Stimulated activated CD4-positive, alpha-beta T cell treated with anti-CD3 and anti-CD28 coated beads, Interleukin-12 subunit alpha, Interleukin-12 subunit beta, amount 100 ng/mL, for 48 hours (primary cell): Measurements from ENCODE around the gene RNF5.
"Not testable (repeated sequence)": the region's sequence is repeated elsewhere in the genome, so short reads cannot be mapped to it uniquely, and the experiment has no call there.

Experiments
- DNase-seq, 3 donors: peaks; one replicate each; pipeline ENCODE4 v3.0.0-alpha.2; 2020; ENCODE audit warnings: low read depth in 2 of 3, low spot score in 1 of 3

RNF5 gene

GRCh38 chr6:32175322-32175710, 2.9 kb upstream of the RNF5 start:
- DNase-seq, result no peak

GRCh38 chr6:32175711-32176475, 2.3 kb upstream of the RNF5 start, which contains the start of gene AGPAT1:
Gene AGPAT1, minus strand, starts transcription at chr6:32176084. Its CDS starts 4,588 bp downstream, at chr6:32171496.
- peak; percentile 95 to 97 (median 96) for DNase-seq

DNA sequence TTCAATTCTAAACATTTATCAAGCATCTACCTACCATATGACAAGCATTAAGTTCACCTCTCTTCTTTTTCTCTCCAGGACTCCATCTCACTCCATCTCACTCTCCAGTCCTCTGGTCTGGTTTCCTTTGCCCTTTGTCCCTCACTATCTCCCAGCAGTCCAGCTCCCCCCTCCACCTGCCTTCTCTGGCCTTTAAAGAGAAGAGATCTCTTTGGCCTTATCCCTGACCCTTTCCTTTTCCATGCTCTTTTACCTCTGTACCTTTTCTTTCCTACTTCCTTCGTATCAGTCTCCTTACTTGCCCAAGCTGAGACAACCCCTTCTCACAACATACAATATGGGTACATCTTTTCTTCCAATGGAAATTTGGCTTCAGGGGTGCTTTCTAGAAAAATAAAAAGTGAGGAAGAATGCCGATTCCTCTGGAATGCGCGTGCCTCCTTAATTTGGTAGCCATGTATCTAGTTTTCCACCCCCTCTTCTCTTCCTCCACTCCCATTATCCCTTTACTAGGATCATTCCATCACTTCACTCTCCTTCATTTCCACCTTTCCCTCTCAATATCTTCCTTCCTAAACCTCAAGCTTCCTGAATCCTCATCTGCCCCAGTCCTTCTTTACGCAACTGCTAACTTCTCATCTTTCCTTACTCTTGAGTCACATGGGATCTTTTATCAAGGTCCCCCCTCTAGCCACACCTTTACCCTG, 1.6 kb upstream of the RNF5 start:
- DNase-seq, result no peak

DNA sequence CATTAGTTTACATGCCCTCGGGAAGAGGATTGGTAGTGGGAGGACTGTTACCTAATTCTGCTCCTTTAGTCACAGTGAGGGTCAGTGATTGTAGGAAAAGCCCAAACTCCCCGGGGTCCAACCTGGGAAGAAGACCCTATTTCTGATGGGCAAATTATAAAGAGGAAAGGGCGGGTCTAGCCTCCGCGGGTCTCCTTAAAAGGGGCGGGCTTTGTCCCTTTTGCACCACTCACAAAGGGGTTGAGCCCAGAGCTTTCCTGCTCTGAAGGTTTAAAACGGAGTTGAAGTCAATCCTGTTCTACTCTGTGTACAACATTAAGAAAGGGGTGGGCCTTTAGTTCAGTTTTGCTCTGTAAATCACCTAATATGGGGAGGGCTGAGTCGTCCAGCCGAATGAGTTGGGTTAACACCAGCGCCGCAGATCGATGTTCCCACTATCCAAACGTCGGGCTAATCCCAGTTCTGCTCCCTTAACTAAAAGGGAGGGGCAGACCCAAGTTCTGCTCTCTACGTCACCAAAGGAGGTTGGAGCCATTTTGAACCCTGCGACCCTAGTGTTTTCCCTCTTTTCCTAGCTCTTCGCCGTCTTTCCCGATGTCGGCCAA, 920 bp upstream of the RNF5 start:
- DNase-seq, result no peak

DNA sequence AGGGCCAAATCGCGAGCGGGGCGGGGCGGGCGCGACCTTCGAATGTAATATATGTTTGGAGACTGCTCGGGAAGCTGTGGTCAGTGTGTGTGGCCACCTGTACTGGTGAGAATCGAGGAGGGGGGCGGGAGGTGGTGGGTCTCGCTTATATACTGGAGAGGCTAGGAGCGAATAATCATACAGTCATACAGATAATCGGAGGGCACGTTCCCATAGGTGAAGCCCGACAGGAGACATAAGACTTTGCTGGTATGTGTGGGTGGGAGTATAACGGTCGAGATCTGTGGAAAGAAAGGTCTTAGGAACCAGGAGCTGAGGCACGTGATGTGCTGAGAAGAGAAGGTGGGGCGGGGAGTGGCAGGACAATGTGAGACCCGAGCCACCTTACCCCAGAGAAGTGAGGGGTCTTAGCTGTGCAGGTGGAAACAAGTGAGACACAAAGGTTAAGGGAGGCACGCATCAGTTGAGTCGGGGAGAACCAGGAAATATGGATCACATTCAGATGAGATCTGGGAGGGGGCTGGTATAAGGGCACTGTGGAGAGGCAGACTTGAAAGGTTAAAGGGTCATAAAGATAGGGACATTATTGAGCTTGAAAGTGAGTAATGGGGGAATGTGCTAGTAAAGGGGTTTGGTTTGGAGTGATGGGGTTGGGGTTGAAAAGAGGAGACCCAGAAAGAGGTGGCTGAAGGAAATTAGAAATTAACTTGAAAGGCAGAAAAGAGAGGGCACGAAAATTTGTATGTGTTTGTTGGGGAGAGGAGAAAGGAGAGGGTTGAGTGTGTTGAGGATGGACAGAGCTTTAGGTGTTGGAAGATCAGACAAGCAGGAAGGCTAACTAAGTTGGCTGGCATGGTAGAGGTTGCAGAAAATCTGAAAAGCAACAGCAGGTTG, 589 bp downstream of the RNF5 start:
- no peak for DNase-seq

DNA sequence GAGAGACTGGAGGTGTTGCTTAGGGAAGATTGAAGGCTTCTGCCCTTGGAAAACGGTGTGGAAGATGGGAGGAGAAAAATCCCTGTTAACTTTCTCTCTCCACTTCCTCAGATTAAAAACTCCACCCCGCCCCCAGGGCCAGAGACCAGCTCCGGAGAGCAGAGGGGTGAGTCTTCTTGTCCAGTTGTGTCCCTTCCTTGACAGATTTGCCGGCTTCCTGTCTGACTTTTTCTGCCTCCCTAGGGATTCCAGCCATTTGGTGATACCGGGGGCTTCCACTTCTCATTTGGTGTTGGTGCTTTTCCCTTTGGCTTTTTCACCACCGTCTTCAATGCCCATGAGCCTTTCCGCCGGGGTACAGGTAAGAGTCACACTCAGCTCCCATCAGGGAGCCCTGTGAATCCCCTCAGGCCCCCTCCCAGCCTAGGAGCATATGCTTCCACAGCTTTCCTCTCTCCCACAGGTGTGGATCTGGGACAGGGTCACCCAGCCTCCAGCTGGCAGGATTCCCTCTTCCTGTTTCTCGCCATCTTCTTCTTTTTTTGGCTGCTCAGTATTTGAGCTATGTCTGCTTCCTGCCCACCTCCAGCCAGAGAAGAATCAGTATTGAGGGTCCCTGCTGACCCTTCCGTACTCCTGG, 1.7 kb downstream of the RNF5 start:
- no peak for DNase-seq

DNA sequence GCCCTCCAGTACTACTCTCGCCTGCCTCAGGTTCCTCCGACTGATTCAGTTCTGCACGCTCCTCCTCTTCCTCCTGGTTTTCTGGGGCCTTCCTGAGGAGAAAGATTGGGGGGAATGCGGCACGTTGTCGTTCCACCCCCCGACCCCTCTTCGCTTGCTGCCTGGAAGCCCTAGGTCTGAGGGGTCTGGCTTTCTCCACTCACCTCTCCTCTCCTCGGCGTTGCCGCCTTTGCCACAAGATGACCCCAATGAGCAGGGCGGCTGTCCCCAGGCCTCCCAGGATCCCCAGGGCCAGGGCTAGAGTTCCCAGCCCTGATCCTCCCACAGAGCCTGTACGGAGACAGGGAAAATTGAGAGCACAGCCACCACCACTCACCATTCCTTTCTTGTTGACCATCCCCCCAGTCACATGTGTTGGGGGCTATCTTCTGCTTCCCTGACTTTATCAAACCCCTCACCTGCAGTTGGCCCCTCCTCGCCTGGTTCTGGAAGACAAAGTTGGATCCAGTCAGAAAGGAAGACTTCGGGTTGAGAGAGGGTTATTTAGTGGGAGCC, 3.0 kb downstream of the RNF5 start:
- no peak for DNase-seq

GRCh38 chr6:32181915-32182529, 3.8 kb downstream of the RNF5 start:
- DNase-seq, result no peak

DNA sequence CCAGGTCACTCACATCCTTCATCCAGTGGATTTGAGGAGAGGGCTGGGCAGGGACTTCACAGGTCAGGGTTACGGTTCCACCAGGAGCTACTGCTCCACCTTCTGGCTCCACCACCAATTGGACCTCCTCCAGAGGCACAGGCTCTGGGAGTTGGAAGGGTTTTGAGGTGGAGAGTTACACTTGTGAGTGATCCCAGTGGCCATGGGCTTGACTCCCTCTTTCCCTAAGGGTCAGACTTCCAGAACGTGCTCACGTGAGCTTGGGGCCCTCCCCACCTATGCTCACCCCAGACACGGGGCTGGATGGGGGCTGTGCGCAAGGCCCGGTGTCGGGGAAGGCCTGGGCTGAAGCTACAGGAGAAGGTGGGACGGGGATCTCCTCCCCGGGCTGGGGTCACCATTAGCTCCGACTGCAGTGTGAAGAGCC, 4.4 kb downstream of the RNF5 start:
- no peak for DNase-seq

GRCh38 chr6:32183030-32183429, 4.8 kb downstream of the RNF5 start:
- DNase-seq, result no peak

GRCh38 chr6:32183483-32184083, 5.4 kb downstream of the RNF5 start:
- DNase-seq, result no peak

DNA sequence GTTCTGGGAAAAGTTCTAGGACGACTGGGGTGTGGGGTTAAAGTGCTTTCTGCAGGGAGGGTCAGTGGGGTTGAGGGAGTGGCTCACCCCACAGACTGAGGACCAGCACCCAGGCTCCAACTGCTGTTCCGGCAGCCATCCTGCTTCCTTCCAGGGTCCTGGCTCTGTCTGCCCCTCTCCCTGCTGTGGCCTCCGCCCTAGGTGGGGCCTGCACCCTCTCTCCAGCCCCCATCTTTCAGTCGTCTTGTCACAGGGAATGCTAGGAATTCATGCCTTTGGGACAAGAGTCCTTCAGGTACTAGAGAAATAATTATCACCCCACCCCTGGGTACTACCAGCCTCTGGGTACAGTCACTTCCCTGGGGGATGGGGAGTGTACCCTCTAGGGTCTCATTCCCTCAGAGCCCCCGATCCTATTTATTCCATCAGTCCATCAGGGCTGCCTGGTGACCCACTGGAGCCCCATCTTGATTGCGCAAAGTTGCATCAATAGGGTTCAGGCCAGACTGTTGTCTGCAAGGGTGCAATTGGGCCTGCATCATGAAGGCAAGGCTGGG, 6.0 kb downstream of the RNF5 start, which contains the start of gene AGER:
Gene AGER, minus strand, starts transcription at position 170 of the 557 bp plus-strand sequence. Its CDS starts 31 bp downstream, at position 139.
- no peak for DNase-seq

GRCh38 chr6:32185681-32186131, 7.5 kb downstream of the RNF5 start:
- peak; percentile 38 to 61 (median 50) for DNase-seq

GRCh38 chr6:32186151-32186840, 8.1 kb downstream of the RNF5 start:
- not testable (repeated sequence) for DNase-seq

DNA sequence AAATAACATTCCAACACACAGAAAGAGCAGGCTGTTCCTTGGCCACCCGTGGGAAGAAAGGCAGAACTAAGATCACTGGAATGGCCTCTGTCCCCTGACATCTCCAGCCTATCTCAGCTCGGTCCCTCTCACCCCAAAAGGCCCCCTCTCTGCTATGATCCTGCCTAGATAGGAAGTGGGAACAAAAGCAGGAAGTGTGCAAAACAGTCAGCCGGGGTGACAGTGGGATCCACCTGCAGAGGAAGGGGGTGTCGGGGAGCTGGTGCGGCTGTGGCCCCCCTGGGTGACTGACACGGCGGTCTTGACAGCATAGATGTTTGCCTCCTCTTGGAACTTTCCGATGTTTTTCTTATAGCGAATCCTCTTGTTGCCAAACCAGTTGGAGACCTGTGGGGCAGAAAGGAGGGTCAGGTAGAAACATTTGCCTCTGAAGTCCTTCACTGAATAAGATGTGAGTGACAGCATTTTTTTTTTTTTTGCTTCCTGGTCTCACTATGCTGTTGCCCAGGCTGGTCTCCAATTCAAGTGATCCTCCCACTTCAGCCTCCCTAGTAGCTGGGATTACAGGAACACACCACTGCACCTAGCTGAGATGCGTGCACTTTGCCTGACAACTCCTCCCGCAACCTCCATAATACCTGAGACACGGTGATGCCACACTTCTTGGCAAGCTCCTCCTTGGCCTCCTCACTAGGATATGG, 9.0 kb downstream of the RNF5 start:
- no peak for DNase-seq

GRCh38 chr6:32187725-32188380, 9.6 kb downstream of the RNF5 start:
- not testable (repeated sequence) for DNase-seq
